GM12878 (cell line): Measurements from ENCODE around the gene CCDC61. TPM values are rescaled to one million over a fixed set of nuclear protein-coding genes. Genes with fewer than 3 reads are reported as not detected.

Source experiments
- ATAC-seq: fragments of 200-7000 bp; cut with Tn5 transposase; 3 replicates; pipeline ENCODE4 v1.9.1; 2020; ENCODE audit warnings: mild to moderate bottlenecking, moderate library complexity
- BruUV-seq: library from RNA; stranded (reverse); fragments of 400-500 nt; replicated peaks from 2 replicates; lab custom pipeline; 2021; lab: Mats Ljungman, UMichigan
- CTCF ChIA-PET: fragments of 300-600 bp; sonication (Branson Sonifier 250); formaldehyde crosslinking; extraction: SDS; loops from one replicate; lab custom pipeline; 2021; ENCODE audit warnings: inconsistent platforms; lab: Yijun Ruan, JAX
- POLR2A ChIA-PET: fragments of 350-600 bp; formaldehyde crosslinking; extraction: SDS; loops from one replicate; lab custom pipeline; 2021; ENCODE audit warnings: inconsistent platforms; lab: Charles Lee
- RAD21 ChIA-PET: fragments of 300-600 bp; sonication (Branson Sonifier 250); formaldehyde crosslinking; loops from one replicate; lab custom pipeline; 2023; ENCODE audit warnings: antibody characterized with exemption; ENCODE audit not compliant: unreplicated experiment; lab: Charles Lee
- SMC1A ChIA-PET: fragments of 300-600 bp; sonication (Branson Sonifier 250); formaldehyde crosslinking; loops from one replicate; lab custom pipeline; 2023; ENCODE audit not compliant: unreplicated experiment, uncharacterized antibody; lab: Charles Lee
- DNase-seq: peaks from one replicate; pipeline ENCODE4 v3.0.0-alpha.2; 2011; ENCODE audit warnings: low read depth, low spot score
- FAIRE-seq: peaks from 3 replicates; lab custom pipeline; 2011; peaks lifted over from hg19 to GRCh38; lab: Jason Lieb, UNC
- H2AFZ ChIP-seq: 2 replicates; pipeline ENCODE4 v1.6.0; 2011; ENCODE audit warnings: low read depth, low read length, control low read depth; ENCODE audit not compliant: control insufficient read depth
- H3K27ac ChIP-seq: 2 replicates; pipeline ENCODE4 v1.5.1; 2011; ENCODE audit warnings: control low read depth; ENCODE audit not compliant: control insufficient read depth, insufficient read depth
- H3K27me3 ChIP-seq, 2 experiments: replicated peaks in 1 of 2; 2 replicates each; pipeline versions ENCODE4 v1.6.0 to v1.6.1; 2011; ENCODE audit warnings: low read length in 1 of 2; ENCODE audit not compliant: control insufficient read depth in 2 of 2, insufficient read depth in 2 of 2
- H3K36me3 ChIP-seq, 2 experiments: 2 replicates each; pipeline ENCODE4 v1.5.1; 2011; ENCODE audit warnings: low read length in 1 of 2; ENCODE audit not compliant: control insufficient read depth in 2 of 2, insufficient read depth in 2 of 2
- H3K4me1 ChIP-seq: 2 replicates; pipeline ENCODE4 v1.6.1; 2011; ENCODE audit warnings: mild to moderate bottlenecking, low read length, moderate library complexity, mixed read lengths; ENCODE audit not compliant: control insufficient read depth, insufficient read depth
- H3K4me2 ChIP-seq: 2 replicates; pipeline ENCODE4 v1.6.0; 2011; ENCODE audit warnings: control low read depth; ENCODE audit not compliant: control insufficient read depth, insufficient read depth
- H3K4me3 ChIP-seq: fragments of 200-600 bp; sonication (generic); 2 replicates; pipeline ENCODE4 v1.5.1; 2016
- H3K79me2 ChIP-seq: 2 replicates; pipeline ENCODE4 v1.6.0; 2011; ENCODE audit warnings: low read length; ENCODE audit not compliant: control insufficient read depth, insufficient read depth
- H3K9ac ChIP-seq: 2 replicates; pipeline ENCODE4 v1.8.0; 2011; ENCODE audit warnings: low read length, control low read depth, mixed read lengths; ENCODE audit not compliant: control insufficient read depth, insufficient read depth
- H3K9me3 ChIP-seq: replicated peaks from 3 replicates; pipeline ENCODE4 v1.5.1; 2011; ENCODE audit warnings: mild to moderate bottlenecking, low read length; ENCODE audit not compliant: control insufficient read depth, insufficient read depth
- H4K20me1 ChIP-seq: 2 replicates; pipeline ENCODE4 v1.6.0; 2011; ENCODE audit not compliant: control insufficient read depth, insufficient read depth
- JUND ChIP-seq: IDR thresholded peaks from 2 replicates; pipeline ENCODE4 v1.6.1; 2012; ENCODE audit warnings: low read depth, mild to moderate bottlenecking, low read length, improper control_type of control experiment, moderate library complexity
- MYC ChIP-seq: IDR thresholded peaks from 2 replicates; pipeline ENCODE4 v1.6.1; 2011; ENCODE audit warnings: mild to moderate bottlenecking, low read length, moderate library complexity, inconsistent platforms; ENCODE audit not compliant: insufficient read depth, insufficient replicate concordance, insufficient read length, severe bottlenecking
- POLR2A ChIP-seq: IDR thresholded peaks from 2 replicates; pipeline ENCODE4 v1.6.1; 2011; ENCODE audit warnings: low read depth, mild to moderate bottlenecking, low read length
- SIN3A ChIP-seq: IDR thresholded peaks from 2 replicates; pipeline ENCODE4 v1.6.1; 2012; ENCODE audit warnings: low read depth, low read length, improper control_type of control experiment
- SMAD5 ChIP-seq: IDR thresholded peaks from 2 replicates; pipeline ENCODE4 v1.6.1; 2016; ENCODE audit warnings: antibody characterized with exemption, low read depth
- SMARCA5 ChIP-seq: fragments of 450-650 bp; IDR thresholded peaks from 2 replicates; pipeline ENCODE4 v1.6.1; 2017; ENCODE audit warnings: mild to moderate bottlenecking
- ZSCAN29 ChIP-seq: fragments of 450-650 bp; IDR thresholded peaks from 2 replicates; pipeline ENCODE4 v1.6.1; 2017; ENCODE audit warnings: mild to moderate bottlenecking, moderate library complexity
- WGBS: methylation state at CpG from one replicate; pipeline ENCODE4 v1.1.6; 2016; ENCODE audit warnings: low lambda C conversion rate; ENCODE audit not compliant: insufficient replicate concordance, insufficient coverage; ENCODE audit errors: missing lambda C conversion rate; 5-methylcytosine and 5-hydroxymethylcytosine counted together
- in situ Hi-C: fragments of 300-500 bp; cut with MboI; formaldehyde crosslinking; loops from 9 replicates; pipeline ENCODE4 v1.14.3; 2018; ENCODE audit warnings: mixed read lengths
- intact Hi-C: fragments of 100-400 bp; cut with micrococcal nuclease; formaldehyde crosslinking; loops from one replicate; pipeline ENCODE4 v1.14.2; 2022; ENCODE audit not compliant: unreplicated experiment
- polyA plus RNA-seq, 11 experiments: library from polyadenylated mRNA; depleted of rRNA in 4 of 11; unstranded in 6 of 11; stranded (reverse) in 5 of 11; fragments of >200 nt; fragmentation: Nextera tagmentation in 4 of 11; fragmentation: Illumina TruSeq in 1 of 11; extraction: Ambion mirVana in 4 of 11; extraction: Trizol in 1 of 11; gene quantifications; 1 replicate in 1 of 11; 2 replicates in 10 of 11; pipeline versions ENCODE4 v1.2.1 to v1.2.3, GENCODE V29; 2011 to 2016; ENCODE audit warnings: inconsistent platforms in 2 of 11, missing spikeins in 2 of 11, low read depth in 1 of 11
- total RNA-seq, 4 experiments: library from RNA; depleted of rRNA in 3 of 4; stranded (reverse); fragments of >200 nt in 3 of 4; fragmentation: Illumina TruSeq in 1 of 4; extraction: Trizol in 1 of 4; gene quantifications; 2 replicates each; pipeline versions ENCODE4 v1.2.1 to v1.2.3, GENCODE V29; 2013 to 2021
- TF ChIP-seq, protein P1 (sequence below): IDR thresholded peaks from 2 replicates; pipeline ENCODE4 v1.6.1; 2012; ENCODE audit warnings: mild to moderate bottlenecking, low read depth, low read length
- TF ChIP-seq, protein P2 (sequence below): fragments of 450-650 bp; IDR thresholded peaks from 2 replicates; pipeline ENCODE4 v1.6.1; 2018; ENCODE audit warnings: borderline replicate concordance, mild to moderate bottlenecking; ENCODE audit not compliant: partially characterized antibody
- TF ChIP-seq, protein P3 (sequence below): IDR thresholded peaks from 2 replicates; pipeline ENCODE4 v1.6.1; 2011; ENCODE audit warnings: borderline replicate concordance, low read depth, mild to moderate bottlenecking, moderate library complexity, mixed read lengths, low read length; ENCODE audit not compliant: insufficient read depth; ENCODE audit errors: extremely low read length

Gene CCDC61
- total and polyA plus RNA-seq, 10 of the 15 experiments (the other 5 are each of a cell fraction or from before 2014, with no cell fraction given), result 0.27 to 27.1 (median 8.7) TPM

DNA sequence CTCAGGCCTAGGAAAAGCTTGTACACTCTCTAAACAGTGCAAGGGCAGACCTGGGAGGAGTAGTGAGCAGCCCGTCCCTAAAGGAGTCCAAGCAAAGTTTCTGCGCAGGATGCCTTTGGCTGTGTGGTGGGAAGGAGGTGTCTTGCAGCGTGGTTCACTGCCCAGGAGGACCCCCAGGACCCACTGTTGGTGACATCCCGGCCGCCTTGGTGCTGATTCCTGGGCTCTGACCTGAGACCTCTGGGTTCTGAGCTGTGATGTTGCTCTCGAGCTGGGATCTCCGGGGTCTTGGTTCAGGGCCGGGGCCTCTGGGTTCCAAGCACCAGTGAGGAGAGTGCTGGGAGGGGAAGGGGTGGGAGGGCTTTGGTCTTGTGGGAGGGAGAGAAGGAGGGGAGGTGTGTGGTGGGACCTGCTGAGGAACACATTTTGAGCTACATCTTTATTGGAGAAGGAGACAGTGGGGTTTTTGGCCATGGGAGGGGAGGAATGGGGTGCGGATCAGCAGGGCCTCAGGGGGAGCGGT lies 23.5 kb downstream of the CCDC61 start:
- in situ Hi-C loops, result no loop called here
- POLR2A ChIA-PET, result no interaction called here
- H3K4me3 ChIP-seq, result no peak overlapping the region
- no peaks in the 10 kb centered on the region; a peak in 1 of 4 replicates for H3K36me3 ChIP-seq
- ATAC-seq (no peak), FAIRE-seq (no peak), DNase-seq (no peak)
- RAD21 ChIA-PET, result no interaction called here
- no peak overlapping the region for H3K27ac ChIP-seq
- peaks cover 5% of the 10 kb centered on the region for H3K4me1 ChIP-seq
- no TSS peak for BruUV-seq
- no peak overlapping the region for H3K4me2 ChIP-seq
- WGBS, result 89% methylated on average over 10 of the region's 10 CpGs
- CTCF ChIA-PET, result interaction anchor here (1.7 kb wide), 1 partner anchor 10 kb away, joined by 5 read pairs; no protein-coding TSS in a partner anchor
- no peaks in the 10 kb centered on the region for H3K79me2 ChIP-seq
- no peaks in the 10 kb centered on the region; the same call in 1 of the 2 replicates for H4K20me1 ChIP-seq
- no peaks in the 10 kb centered on the region for H3K27me3 ChIP-seq
- H3K9ac ChIP-seq, result no peak overlapping the region
- no peak overlapping the region for H2AFZ ChIP-seq
- intact Hi-C loops, result no loop called here
- H3K9me3 ChIP-seq, result no peaks in the 10 kb centered on the region
- SMC1A ChIA-PET, result no interaction called here
- TF ChIP-seq, protein P1, sequence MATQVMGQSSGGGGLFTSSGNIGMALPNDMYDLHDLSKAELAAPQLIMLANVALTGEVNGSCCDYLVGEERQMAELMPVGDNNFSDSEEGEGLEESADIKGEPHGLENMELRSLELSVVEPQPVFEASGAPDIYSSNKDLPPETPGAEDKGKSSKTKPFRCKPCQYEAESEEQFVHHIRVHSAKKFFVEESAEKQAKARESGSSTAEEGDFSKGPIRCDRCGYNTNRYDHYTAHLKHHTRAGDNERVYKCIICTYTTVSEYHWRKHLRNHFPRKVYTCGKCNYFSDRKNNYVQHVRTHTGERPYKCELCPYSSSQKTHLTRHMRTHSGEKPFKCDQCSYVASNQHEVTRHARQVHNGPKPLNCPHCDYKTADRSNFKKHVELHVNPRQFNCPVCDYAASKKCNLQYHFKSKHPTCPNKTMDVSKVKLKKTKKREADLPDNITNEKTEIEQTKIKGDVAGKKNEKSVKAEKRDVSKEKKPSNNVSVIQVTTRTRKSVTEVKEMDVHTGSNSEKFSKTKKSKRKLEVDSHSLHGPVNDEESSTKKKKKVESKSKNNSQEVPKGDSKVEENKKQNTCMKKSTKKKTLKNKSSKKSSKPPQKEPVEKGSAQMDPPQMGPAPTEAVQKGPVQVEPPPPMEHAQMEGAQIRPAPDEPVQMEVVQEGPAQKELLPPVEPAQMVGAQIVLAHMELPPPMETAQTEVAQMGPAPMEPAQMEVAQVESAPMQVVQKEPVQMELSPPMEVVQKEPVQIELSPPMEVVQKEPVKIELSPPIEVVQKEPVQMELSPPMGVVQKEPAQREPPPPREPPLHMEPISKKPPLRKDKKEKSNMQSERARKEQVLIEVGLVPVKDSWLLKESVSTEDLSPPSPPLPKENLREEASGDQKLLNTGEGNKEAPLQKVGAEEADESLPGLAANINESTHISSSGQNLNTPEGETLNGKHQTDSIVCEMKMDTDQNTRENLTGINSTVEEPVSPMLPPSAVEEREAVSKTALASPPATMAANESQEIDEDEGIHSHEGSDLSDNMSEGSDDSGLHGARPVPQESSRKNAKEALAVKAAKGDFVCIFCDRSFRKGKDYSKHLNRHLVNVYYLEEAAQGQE, result no peak
- TF ChIP-seq SMARCA5, result no peak
- TF ChIP-seq SIN3A, result no peak
- no peak for TF ChIP-seq MYC
- TF ChIP-seq, protein P2, sequence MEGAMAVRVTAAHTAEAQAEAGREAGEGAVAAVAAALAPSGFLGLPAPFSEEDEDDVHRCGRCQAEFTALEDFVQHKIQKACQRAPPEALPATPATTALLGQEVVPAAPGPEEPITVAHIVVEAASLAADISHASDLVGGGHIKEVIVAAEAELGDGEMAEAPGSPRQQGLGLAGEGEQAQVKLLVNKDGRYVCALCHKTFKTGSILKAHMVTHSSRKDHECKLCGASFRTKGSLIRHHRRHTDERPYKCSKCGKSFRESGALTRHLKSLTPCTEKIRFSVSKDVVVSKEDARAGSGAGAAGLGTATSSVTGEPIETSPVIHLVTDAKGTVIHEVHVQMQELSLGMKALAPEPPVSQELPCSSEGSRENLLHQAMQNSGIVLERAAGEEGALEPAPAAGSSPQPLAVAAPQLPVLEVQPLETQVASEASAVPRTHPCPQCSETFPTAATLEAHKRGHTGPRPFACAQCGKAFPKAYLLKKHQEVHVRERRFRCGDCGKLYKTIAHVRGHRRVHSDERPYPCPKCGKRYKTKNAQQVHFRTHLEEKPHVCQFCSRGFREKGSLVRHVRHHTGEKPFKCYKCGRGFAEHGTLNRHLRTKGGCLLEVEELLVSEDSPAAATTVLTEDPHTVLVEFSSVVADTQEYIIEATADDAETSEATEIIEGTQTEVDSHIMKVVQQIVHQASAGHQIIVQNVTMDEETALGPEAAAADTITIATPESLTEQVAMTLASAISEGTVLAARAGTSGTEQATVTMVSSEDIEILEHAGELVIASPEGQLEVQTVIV, result no peak
- TF ChIP-seq POLR2A, result no peak
- no peak for TF ChIP-seq JUND
- no peak for TF ChIP-seq SMAD5
- TF ChIP-seq, protein P3, sequence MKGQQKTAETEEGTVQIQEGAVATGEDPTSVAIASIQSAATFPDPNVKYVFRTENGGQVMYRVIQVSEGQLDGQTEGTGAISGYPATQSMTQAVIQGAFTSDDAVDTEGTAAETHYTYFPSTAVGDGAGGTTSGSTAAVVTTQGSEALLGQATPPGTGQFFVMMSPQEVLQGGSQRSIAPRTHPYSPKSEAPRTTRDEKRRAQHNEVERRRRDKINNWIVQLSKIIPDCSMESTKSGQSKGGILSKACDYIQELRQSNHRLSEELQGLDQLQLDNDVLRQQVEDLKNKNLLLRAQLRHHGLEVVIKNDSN, result no peak
- no peak for TF ChIP-seq ZSCAN29
